ENCODE data around the gene PALLD.

- TF ChIP-seq CTCF (IDR thresholded peaks at IDR 0.05) (no peak), NR1H2 (CRISPR knock-in tag; IDR thresholded peaks at IDR 0.05) (no peak), CREM (CRISPR knock-in tag; IDR thresholded peaks at IDR 0.05) (no peak), FOXK1 (CRISPR knock-in tag; IDR thresholded peaks at IDR 0.05) (no peak), CBFB (CRISPR knock-in tag; IDR thresholded peaks at IDR 0.05; ENCODE audit: low read depth) (no peak)
- TF ChIP-seq, protein P1, sequence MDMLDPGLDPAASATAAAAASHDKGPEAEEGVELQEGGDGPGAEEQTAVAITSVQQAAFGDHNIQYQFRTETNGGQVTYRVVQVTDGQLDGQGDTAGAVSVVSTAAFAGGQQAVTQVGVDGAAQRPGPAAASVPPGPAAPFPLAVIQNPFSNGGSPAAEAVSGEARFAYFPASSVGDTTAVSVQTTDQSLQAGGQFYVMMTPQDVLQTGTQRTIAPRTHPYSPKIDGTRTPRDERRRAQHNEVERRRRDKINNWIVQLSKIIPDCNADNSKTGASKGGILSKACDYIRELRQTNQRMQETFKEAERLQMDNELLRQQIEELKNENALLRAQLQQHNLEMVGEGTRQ (CRISPR knock-in tag; IDR thresholded peaks at IDR 0.05), result no peak
Measured at GRCh38 chr4:168503652-168504362, 7.0 kb downstream of the PALLD start.

Measured in WTC11 (cell line).